ENCODE data around the gene CUX1.

The CUX1 gene

GRCh38 chr7:101896316-101896715 is 78.9 kb downstream of the CUX1 start:
- TF ChIP-seq TAF1 (IDR thresholded peaks at IDR 0.05; ENCODE audit: borderline replicate concordance, low read depth, low read length) (no peak), POLR2AphosphoS5 (IDR thresholded peaks at IDR 0.05; ENCODE audit: low read depth, low read length) (no peak), POLR2A (IDR thresholded peaks at IDR 0.05; ENCODE audit: low read depth, low read length) (no peak)
- no peak for FAIRE-seq
- no peak for DNase-seq (ENCODE audit: insufficient read length)

DNA sequence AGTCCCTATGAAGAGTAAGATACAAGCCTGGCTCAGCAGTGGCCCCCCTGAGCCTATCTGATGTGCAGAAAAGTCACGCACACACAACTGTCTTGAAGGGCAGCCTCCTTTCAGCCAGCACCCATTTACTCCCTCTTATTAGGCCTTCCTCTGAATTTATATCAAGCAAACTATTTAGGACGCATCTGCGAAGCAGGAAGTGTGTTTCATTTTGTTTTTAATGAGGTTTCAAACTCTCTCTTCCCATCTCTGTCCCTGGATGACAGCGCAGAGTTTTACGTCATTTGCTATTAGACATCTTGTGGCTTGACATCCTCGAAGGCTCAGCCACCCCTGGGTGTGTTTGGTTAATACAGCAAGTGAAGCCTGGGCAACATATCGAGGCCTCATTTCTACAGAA is 79.5 kb downstream of the CUX1 start:
- FAIRE-seq (no peak), DNase-seq (ENCODE audit: insufficient read length) (no peak)
- no peak for TF ChIP-seq POLR2AphosphoS5 (IDR thresholded peaks at IDR 0.05; ENCODE audit: low read depth, low read length)
- no peak for TF ChIP-seq TAF1 (IDR thresholded peaks at IDR 0.05; ENCODE audit: borderline replicate concordance, low read depth, low read length)
- no peak for TF ChIP-seq POLR2A (IDR thresholded peaks at IDR 0.05; ENCODE audit: low read depth, low read length)

- no peak for FAIRE-seq
Measured at GRCh38 chr7:101898106-101898505, 80.7 kb downstream of the CUX1 start.

DNA sequence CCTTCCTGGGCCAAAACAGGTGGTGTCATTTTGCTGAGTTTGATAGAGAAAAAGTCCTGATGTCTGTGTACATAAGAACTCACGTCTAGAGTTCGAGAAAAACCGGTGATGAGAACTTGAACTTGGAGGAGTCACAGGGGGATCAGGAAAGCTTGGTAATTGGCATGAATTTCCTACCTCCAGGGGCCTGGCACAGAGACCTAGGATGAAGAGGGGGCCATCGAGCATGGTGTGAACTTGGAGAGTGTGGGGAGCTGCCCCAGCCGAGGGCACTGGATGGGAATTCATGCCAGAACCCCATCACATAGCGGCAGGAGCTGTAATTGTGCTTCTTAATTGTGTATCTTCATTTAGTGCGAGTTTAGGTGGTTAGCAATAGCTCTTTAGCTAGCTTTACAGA is 82.2 kb downstream of the CUX1 start:
- DNase-seq (ENCODE audit: insufficient read length) (no peak), FAIRE-seq (no peak)
- TF ChIP-seq POLR2AphosphoS5 (IDR thresholded peaks at IDR 0.05; ENCODE audit: low read depth, low read length): no peak
- no peak for TF ChIP-seq POLR2A (IDR thresholded peaks at IDR 0.05; ENCODE audit: low read depth, low read length)
- TF ChIP-seq TAF1 (IDR thresholded peaks at IDR 0.05; ENCODE audit: borderline replicate concordance, low read depth, low read length): no peak

More at GRCh38 chr7:101898106-101898505, 80.7 kb downstream of the CUX1 start:
- no peak for DNase-seq (ENCODE audit: insufficient read length)
- TF ChIP-seq TAF1 (IDR thresholded peaks at IDR 0.05; ENCODE audit: borderline replicate concordance, low read depth, low read length) (no peak), POLR2AphosphoS5 (IDR thresholded peaks at IDR 0.05; ENCODE audit: low read depth, low read length) (no peak), POLR2A (IDR thresholded peaks at IDR 0.05; ENCODE audit: low read depth, low read length) (no peak)

GRCh38 chr7:101900103-101900502 is 82.7 kb downstream of the CUX1 start:
- no peak for FAIRE-seq
- no peak for DNase-seq (ENCODE audit: insufficient read length)
- no peak for TF ChIP-seq POLR2A (IDR thresholded peaks at IDR 0.05; ENCODE audit: low read depth, low read length)
- TF ChIP-seq POLR2AphosphoS5 (IDR thresholded peaks at IDR 0.05; ENCODE audit: low read depth, low read length): no peak

- no peak for DNase-seq (ENCODE audit: insufficient read length)
- no peak for TF ChIP-seq POLR2AphosphoS5 (IDR thresholded peaks at IDR 0.05; ENCODE audit: low read depth, low read length)
- TF ChIP-seq POLR2A (IDR thresholded peaks at IDR 0.05; ENCODE audit: low read depth, low read length): no peak
- TF ChIP-seq TAF1 (IDR thresholded peaks at IDR 0.05; ENCODE audit: borderline replicate concordance, low read depth, low read length): no peak
- no peak for FAIRE-seq
Measured at GRCh38 chr7:101901661-101902491, 84.5 kb downstream of the CUX1 start.

DNA sequence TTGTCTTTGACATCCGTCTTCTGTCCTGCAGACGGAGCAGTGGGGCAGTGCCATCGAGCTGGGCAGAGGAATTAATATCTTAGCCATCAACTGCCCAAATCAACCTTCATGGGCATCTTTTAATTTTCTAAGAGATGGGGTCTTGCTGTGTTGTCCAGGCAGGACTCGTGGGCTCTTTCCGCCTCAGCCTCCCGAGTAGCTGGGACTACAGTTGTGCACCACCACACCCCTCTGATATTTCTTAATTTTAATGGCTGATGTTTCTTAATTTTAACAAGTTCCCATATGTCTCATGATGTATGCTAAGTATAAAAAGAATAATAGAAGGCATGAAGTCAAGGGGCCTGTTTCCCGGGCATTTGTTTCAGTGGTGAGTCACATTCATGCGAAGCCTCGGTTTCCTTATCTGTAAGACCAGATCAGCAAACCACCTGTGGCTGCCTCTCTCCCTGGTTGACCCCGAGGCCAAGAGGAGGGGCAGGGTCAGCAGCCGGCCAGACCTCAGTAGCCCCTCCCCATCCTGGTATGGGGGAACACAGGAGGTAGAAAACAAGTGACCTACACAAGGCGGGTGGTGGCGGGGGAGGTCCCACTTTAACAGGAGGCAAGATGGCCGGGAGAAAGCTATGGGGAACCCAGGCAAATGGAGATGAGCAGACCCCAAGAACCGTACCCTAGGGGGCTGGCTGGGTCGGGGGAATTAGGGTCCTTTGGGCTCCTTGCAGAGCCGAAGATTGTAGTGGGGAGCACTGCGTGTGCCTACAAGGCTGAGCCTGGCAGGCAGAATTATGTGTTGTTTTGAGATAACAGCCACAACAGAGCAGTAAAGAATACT is 85.5 kb downstream of the CUX1 start:
- no peak for FAIRE-seq
- DNase-seq (ENCODE audit: insufficient read length): no peak
- TF ChIP-seq POLR2A (IDR thresholded peaks at IDR 0.05; ENCODE audit: low read depth, low read length) (no peak), POLR2AphosphoS5 (IDR thresholded peaks at IDR 0.05; ENCODE audit: low read depth, low read length) (no peak), TAF1 (IDR thresholded peaks at IDR 0.05; ENCODE audit: borderline replicate concordance, low read depth, low read length) (no peak)

- DNase-seq (ENCODE audit: insufficient read length) (no peak), FAIRE-seq (no peak)
- TF ChIP-seq POLR2A (IDR thresholded peaks at IDR 0.05; ENCODE audit: low read depth, low read length) (no peak), TAF1 (IDR thresholded peaks at IDR 0.05; ENCODE audit: borderline replicate concordance, low read depth, low read length) (no peak), POLR2AphosphoS5 (IDR thresholded peaks at IDR 0.05; ENCODE audit: low read depth, low read length) (no peak)
Measured at GRCh38 chr7:101903515-101903868, 86.1 kb downstream of the CUX1 start.

DNA sequence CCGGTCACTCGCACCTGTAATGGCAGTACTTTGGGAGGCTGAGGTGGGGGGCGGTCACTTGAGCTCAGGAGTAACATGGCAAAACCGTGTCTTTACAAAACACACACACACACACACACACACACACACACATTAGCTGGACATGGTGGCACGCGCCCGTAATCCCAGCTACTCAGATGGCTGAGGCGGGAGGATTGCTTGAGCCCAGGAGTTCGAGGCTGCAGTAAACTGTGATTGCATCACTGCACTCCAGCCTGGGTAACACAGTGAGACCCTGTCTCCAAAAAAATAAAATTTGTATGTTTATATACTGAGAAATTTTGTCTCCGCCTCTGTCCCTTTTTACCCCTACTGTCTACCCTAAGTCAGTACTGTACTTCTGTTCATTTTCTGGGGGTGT is 86.6 kb downstream of the CUX1 start:
- FAIRE-seq (no peak), DNase-seq (ENCODE audit: insufficient read length) (no peak)
- TF ChIP-seq TAF1 (IDR thresholded peaks at IDR 0.05; ENCODE audit: borderline replicate concordance, low read depth, low read length) (no peak), POLR2AphosphoS5 (IDR thresholded peaks at IDR 0.05; ENCODE audit: low read depth, low read length) (no peak), POLR2A (IDR thresholded peaks at IDR 0.05; ENCODE audit: low read depth, low read length) (no peak)

GRCh38 chr7:101905203-101905865 is 87.9 kb downstream of the CUX1 start:
- FAIRE-seq: no peak
- no peak for TF ChIP-seq TAF1 (IDR thresholded peaks at IDR 0.05; ENCODE audit: borderline replicate concordance, low read depth, low read length)
- TF ChIP-seq POLR2A (IDR thresholded peaks at IDR 0.05; ENCODE audit: low read depth, low read length): no peak
- TF ChIP-seq POLR2AphosphoS5 (IDR thresholded peaks at IDR 0.05; ENCODE audit: low read depth, low read length): no peak
- DNase-seq (ENCODE audit: insufficient read length): no peak

All from GM12892 (cell line).